Activated T-helper 1 cell treated with anti-CD3 and anti-CD28 coated beads, Interleukin-2, amount 50 U/mL, for 16 hours (primary cell): Measurements from ENCODE around the gene TBC1D17.
A peak's percentile ranks its signal among the peaks of the same experiment; 100 is the strongest.

ENCODE experiments used
- DNase-seq, 2 donors: peaks; one replicate each; pipeline ENCODE4 v3.0.0-alpha.2; 2020; ENCODE audit warnings: low read depth in 1 of 2, low spot score in 1 of 2

TBC1D17 gene

DNA sequence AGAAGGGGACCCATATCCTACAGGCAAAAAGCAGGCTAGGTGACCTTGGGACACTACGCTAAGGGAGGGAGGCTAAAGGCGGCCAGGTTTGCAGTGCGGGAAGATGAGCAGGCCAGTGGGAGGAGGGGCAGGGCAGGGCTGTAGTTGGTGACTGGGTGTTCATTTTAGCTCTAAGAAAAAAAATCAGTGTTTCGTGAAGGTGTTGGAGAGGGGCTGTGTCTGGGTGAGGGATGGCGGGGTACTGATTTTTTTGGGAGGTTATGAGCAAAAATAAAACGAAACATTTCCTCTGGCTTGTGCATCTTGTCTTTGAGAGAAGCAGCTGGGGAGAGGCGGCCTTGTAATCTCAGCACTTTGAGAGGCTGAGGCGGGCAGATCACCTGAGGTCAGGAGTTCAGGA is 56.1 kb downstream of the TBC1D17 start:
- DNase-seq: no peak

DNA sequence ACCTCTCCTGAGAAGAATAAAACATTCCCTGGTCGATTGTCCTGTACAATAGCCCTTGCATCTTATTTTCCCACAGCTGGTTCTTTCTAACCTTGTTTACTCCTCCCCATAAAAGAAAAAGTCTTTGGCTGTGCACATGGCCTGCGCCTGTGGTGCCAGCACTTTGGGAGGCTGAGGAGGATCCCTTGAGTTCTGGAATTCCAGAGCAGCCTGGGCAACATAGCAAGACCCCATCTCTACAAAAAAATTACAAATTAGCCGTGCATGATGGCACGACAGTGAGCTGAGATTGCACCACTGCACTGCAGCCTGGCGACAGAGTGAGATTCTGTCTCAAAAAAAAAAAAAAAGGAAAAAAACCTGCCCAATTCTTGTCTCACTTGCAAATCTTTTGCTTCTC is 59.0 kb downstream of the TBC1D17 start:
- DNase-seq: no peak

DNA sequence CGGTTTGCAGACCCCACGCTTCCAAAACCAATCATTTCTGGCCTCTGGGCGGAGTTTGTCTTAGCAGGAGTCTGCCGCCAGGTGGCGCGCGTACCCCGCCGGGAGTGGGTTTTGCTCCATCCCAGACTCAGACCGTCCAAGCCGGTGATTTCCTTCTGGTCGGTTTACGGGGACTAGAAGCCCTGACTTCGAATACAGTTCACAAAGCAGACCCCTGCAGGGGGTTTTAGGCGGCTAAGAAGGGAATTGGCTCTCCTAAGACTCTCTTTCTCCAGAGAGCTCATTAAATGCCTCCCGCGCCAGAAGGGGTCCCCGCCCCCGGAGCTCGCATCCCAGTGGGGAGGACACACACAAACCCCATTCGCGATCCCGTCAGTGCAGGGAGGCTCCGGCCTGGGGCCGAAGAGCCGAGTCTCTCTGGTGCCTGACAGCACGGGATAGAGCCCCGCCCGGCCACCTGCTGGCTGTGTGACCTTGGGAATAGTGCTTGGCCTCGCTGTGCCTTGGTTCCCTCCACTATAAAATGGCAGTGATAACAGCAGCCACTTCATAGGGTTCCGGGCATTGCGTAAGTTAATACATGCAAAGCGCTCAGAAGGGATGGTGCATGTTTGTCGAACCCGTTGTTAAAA is 60.4 kb downstream of the TBC1D17 start:
- DNase-seq: peak; percentile 65 to 68
